GM23338 (cell line): Measurements from ENCODE around the gene MFRP. TPM values are rescaled to one million over a fixed set of nuclear protein-coding genes. Genes with fewer than 3 reads are reported as not detected.
A peak's percentile ranks its signal among the peaks of the same experiment; 100 is the strongest.

Source experiments
- ATAC-seq: fragments of 200-7000 bp; cut with Tn5 transposase; 3 replicates; pipeline ENCODE4 v1.9.1; 2020
- DNase-seq: peaks from one replicate; pipeline ENCODE4 v3.0.0-alpha.2; 2015; ENCODE audit warnings: low spot score
- H2AFZ ChIP-seq: fragments of 200-600 bp; sonication (generic); 2 replicates; pipeline ENCODE4 v1.8.0; 2016; ENCODE audit warnings: antibody characterized with exemption, mild to moderate bottlenecking, moderate library complexity
- H3F3A ChIP-seq: fragments of 200-600 bp; sonication (generic); replicated peaks from 2 replicates; pipeline ENCODE4 v1.8.0; 2017; ENCODE audit warnings: antibody characterized with exemption, mixed run types, low read depth
- H3K27ac ChIP-seq: fragments of 200-600 bp; sonication (generic); 2 replicates; pipeline ENCODE4 v1.6.1; 2016; ENCODE audit warnings: low read depth
- H3K27me3 ChIP-seq: fragments of 200-600 bp; sonication (generic); 2 replicates; pipeline ENCODE4 v1.8.0; 2016; ENCODE audit warnings: mild to moderate bottlenecking, mixed run types, moderate library complexity; ENCODE audit not compliant: insufficient read depth
- H3K36me3 ChIP-seq: fragments of 200-600 bp; sonication (generic); 2 replicates; pipeline ENCODE4 v1.8.0; 2016; ENCODE audit warnings: mild to moderate bottlenecking; ENCODE audit not compliant: insufficient read depth
- H3K4me1 ChIP-seq: fragments of 200-600 bp; sonication (generic); 2 replicates; pipeline ENCODE4 v1.8.0; 2016; ENCODE audit warnings: mild to moderate bottlenecking, moderate library complexity; ENCODE audit not compliant: insufficient read depth
- H3K4me2 ChIP-seq: fragments of 200-600 bp; sonication (generic); 2 replicates; pipeline ENCODE4 v1.7.1; 2017; ENCODE audit warnings: mixed run types
- H3K4me3 ChIP-seq: fragments of 200-600 bp; sonication (generic); 2 replicates; pipeline ENCODE4 v1.6.1; 2016; ENCODE audit warnings: mixed run types
- H3K79me2 ChIP-seq: fragments of 200-600 bp; sonication (generic); replicated peaks from 2 replicates; pipeline ENCODE4 v1.8.0; 2017; ENCODE audit warnings: mild to moderate bottlenecking; ENCODE audit not compliant: insufficient read depth
- H3K9me2 ChIP-seq: fragments of 200-600 bp; sonication (generic); 2 replicates; pipeline ENCODE4 v1.8.0; 2017; ENCODE audit not compliant: insufficient read depth
- H4K20me1 ChIP-seq: fragments of 200-600 bp; sonication (generic); replicated peaks from 2 replicates; pipeline ENCODE4 v1.8.0; 2017; ENCODE audit warnings: mild to moderate bottlenecking; ENCODE audit not compliant: insufficient read depth
- H3K27ac Mint-ChIP-seq: 2 replicates; pipeline ENCODE4 v1.8.0; 2020; ENCODE audit warnings: inconsistent platforms, mild to moderate bottlenecking, moderate library complexity, mixed read lengths
- H3K27me3 Mint-ChIP-seq: 3 replicates; pipeline ENCODE4 v1.8.0; 2022; ENCODE audit warnings: low read depth, mild to moderate bottlenecking, moderate library complexity, mixed read lengths, inconsistent platforms; ENCODE audit not compliant: insufficient read depth, poor library complexity
- H3K36me3 Mint-ChIP-seq: 3 replicates; pipeline ENCODE4 v1.8.0; 2021; ENCODE audit warnings: low read depth, mild to moderate bottlenecking, inconsistent platforms, moderate library complexity, mixed read lengths
- H3K4me1 Mint-ChIP-seq: 3 replicates; pipeline ENCODE4 v1.8.0; 2020; ENCODE audit warnings: mild to moderate bottlenecking, inconsistent platforms, mixed read lengths
- H3K4me3 Mint-ChIP-seq: 3 replicates; pipeline ENCODE4 v1.8.0; 2021; ENCODE audit warnings: moderate library complexity, mild to moderate bottlenecking, inconsistent platforms, mixed read lengths
- H3K9me3 Mint-ChIP-seq: 3 replicates; pipeline ENCODE4 v1.8.0; 2020; ENCODE audit warnings: moderate library complexity, mild to moderate bottlenecking, inconsistent platforms, mixed read lengths
- EZH2 ChIP-seq: fragments of 200-600 bp; sonication (generic); IDR thresholded peaks from one replicate; pipeline ENCODE4 v1.8.0; 2017; ENCODE audit warnings: antibody characterized with exemption, mild to moderate bottlenecking, low read depth; ENCODE audit not compliant: unreplicated experiment
- EZH2phosphoT487 ChIP-seq: fragments of 200-600 bp; sonication (generic); IDR thresholded peaks from one replicate; pipeline ENCODE4 v1.8.1; 2018; ENCODE audit warnings: antibody characterized with exemption; ENCODE audit not compliant: unreplicated experiment
- STAT1 ChIP-seq: IDR thresholded peaks from one replicate; pipeline ENCODE4 v1.6.1; 2016; ENCODE audit warnings: antibody characterized with exemption; ENCODE audit not compliant: unreplicated experiment
- ZNF114 ChIP-seq: fragments of 250-450 bp; sonication (Bioruptor Pico); IDR thresholded peaks from 2 replicates; pipeline ENCODE4 v1.5.0; 2020; ENCODE audit warnings: mild to moderate bottlenecking, moderate library complexity
- ZNF331 ChIP-seq: fragments of 250-450 bp; sonication (Bioruptor Pico); IDR thresholded peaks from 2 replicates; pipeline ENCODE4 v1.5.0; 2020; ENCODE audit warnings: low read depth, mild to moderate bottlenecking, moderate library complexity
- polyA plus RNA-seq: library from polyadenylated mRNA; unstranded; fragments of >200 nt; fragmentation: Nextera tagmentation; extraction: Ambion mirVana; gene quantifications from 2 replicates; pipeline ENCODE4 v1.2.1, GENCODE V29; 2016
- total RNA-seq: library from RNA; depleted of rRNA; stranded (reverse); fragments of >200 nt; shearing (Covaris generic); gene quantifications from 2 replicates; pipeline ENCODE4 v1.2.3, GENCODE V29; 2014
- TF ChIP-seq, protein P1 (sequence below): fragments of 250-450 bp; sonication (Bioruptor Pico); IDR thresholded peaks from 2 replicates; pipeline ENCODE4 v1.5.0; 2020; ENCODE audit warnings: mild to moderate bottlenecking, moderate library complexity
- TF ChIP-seq, protein P2 (sequence below), 2 experiments: fragments of 200-600 bp in 1 of 2; sonication (generic) in 1 of 2; conservative IDR thresholded peaks; 2 replicates each; pipeline versions ENCODE4 v1.5.1 to v1.6.1; 2016 to 2017; ENCODE audit warnings: antibody characterized with exemption in 2 of 2, low read depth in 2 of 2, mild to moderate bottlenecking in 2 of 2, moderate library complexity in 1 of 2

Gene MFRP
- total and polyA plus RNA-seq, 2 experiments from 2014 or later, result 0.03 TPM; not detected in 1

DNA sequence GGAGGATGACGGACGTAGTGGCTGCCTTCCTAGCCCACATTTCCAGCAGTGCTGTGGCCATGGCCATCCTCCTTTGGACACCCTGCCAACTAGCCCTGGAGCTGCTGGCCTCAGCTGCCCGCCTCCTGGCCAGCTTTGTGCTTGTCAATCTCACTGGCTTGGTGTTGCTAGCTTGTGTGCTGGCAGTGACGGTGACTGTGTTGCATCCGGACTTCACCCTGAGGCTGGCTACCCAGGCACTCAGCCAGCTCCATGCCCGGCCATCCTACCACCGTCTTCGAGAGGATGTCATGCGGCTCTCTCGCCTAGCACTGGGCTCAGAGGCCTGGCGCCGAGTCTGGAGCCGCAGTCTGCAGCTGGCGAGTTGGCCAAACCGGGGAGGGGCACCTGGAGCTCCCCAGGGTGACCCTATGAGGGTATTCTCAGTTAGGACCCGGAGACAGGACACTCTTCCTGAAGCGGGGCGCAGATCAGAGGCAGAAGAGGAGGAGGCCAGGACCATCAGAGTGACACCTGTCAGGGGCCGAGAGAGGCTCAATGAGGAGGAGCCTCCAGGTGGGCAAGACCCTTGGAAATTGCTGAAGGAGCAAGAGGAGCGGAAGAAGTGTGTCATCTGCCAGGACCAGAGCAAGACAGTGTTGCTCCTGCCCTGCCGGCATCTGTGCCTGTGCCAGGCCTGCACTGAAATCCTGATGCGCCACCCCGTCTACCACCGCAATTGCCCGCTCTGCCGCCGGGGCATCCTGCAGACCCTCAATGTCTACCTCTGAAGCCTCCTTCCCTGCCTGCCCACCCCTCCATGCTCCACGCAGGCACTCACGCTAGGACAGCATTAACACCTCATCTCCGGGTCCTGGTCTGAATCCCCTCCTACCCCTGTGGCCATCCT is 10.6 kb downstream of the MFRP start:
- Mint-ChIP-seq H3K4me1 (peaks cover 53% of the 10 kb centered on the region), H3K27me3 (peaks cover 37% of the 10 kb centered on the region)
- no peak for TF ChIP-seq EZH2phosphoT487
- no peak for TF ChIP-seq EZH2
- TF ChIP-seq ZNF114 (CRISPR knock-in tag), result no peak
- TF ChIP-seq, protein P1, sequence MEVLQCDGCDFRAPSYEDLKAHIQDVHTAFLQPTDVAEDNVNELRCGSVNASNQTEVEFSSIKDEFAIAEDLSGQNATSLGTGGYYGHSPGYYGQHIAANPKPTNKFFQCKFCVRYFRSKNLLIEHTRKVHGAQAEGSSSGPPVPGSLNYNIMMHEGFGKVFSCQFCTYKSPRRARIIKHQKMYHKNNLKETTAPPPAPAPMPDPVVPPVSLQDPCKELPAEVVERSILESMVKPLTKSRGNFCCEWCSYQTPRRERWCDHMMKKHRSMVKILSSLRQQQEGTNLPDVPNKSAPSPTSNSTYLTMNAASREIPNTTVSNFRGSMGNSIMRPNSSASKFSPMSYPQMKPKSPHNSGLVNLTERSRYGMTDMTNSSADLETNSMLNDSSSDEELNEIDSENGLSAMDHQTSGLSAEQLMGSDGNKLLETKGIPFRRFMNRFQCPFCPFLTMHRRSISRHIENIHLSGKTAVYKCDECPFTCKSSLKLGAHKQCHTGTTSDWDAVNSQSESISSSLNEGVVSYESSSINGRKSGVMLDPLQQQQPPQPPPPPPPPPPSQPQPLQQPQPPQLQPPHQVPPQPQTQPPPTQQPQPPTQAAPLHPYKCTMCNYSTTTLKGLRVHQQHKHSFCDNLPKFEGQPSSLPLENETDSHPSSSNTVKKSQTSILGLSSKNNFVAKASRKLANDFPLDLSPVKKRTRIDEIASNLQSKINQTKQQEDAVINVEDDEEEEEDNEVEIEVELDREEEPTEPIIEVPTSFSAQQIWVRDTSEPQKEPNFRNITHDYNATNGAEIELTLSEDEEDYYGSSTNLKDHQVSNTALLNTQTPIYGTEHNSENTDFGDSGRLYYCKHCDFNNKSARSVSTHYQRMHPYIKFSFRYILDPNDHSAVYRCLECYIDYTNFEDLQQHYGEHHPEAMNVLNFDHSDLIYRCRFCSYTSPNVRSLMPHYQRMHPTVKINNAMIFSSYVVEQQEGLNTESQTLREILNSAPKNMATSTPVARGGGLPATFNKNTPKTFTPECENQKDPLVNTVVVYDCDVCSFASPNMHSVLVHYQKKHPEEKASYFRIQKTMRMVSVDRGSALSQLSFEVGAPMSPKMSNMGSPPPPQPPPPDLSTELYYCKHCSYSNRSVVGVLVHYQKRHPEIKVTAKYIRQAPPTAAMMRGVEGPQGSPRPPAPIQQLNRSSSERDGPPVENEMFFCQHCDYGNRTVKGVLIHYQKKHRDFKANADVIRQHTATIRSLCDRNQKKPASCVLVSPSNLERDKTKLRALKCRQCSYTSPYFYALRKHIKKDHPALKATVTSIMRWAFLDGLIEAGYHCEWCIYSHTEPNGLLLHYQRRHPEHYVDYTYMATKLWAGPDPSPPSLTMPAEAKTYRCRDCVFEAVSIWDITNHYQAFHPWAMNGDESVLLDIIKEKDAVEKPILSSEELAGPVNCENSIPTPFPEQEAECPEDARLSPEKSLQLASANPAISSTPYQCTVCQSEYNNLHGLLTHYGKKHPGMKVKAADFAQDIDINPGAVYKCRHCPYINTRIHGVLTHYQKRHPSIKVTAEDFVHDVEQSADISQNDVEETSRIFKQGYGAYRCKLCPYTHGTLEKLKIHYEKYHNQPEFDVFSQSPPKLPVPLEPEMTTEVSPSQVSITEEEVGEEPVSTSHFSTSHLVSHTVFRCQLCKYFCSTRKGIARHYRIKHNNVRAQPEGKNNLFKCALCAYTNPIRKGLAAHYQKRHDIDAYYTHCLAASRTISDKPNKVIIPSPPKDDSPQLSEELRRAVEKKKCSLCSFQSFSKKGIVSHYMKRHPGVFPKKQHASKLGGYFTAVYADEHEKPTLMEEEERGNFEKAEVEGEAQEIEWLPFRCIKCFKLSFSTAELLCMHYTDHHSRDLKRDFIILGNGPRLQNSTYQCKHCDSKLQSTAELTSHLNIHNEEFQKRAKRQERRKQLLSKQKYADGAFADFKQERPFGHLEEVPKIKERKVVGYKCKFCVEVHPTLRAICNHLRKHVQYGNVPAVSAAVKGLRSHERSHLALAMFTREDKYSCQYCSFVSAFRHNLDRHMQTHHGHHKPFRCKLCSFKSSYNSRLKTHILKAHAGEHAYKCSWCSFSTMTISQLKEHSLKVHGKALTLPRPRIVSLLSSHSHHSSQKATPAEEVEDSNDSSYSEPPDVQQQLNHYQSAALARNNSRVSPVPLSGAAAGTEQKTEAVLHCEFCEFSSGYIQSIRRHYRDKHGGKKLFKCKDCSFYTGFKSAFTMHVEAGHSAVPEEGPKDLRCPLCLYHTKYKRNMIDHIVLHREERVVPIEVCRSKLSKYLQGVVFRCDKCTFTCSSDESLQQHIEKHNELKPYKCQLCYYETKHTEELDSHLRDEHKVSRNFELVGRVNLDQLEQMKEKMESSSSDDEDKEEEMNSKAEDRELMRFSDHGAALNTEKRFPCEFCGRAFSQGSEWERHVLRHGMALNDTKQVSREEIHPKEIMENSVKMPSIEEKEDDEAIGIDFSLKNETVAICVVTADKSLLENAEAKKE, result no peak
- TF ChIP-seq, protein P2, sequence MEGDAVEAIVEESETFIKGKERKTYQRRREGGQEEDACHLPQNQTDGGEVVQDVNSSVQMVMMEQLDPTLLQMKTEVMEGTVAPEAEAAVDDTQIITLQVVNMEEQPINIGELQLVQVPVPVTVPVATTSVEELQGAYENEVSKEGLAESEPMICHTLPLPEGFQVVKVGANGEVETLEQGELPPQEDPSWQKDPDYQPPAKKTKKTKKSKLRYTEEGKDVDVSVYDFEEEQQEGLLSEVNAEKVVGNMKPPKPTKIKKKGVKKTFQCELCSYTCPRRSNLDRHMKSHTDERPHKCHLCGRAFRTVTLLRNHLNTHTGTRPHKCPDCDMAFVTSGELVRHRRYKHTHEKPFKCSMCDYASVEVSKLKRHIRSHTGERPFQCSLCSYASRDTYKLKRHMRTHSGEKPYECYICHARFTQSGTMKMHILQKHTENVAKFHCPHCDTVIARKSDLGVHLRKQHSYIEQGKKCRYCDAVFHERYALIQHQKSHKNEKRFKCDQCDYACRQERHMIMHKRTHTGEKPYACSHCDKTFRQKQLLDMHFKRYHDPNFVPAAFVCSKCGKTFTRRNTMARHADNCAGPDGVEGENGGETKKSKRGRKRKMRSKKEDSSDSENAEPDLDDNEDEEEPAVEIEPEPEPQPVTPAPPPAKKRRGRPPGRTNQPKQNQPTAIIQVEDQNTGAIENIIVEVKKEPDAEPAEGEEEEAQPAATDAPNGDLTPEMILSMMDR (conservative IDR thresholded peaks at IDR 0.05; ENCODE audit: low read depth in 2 of 2), result no peak
- no peak for TF ChIP-seq STAT1
- TF ChIP-seq ZNF331 (CRISPR knock-in tag), result no peak

More for the DNA sequence above, 10.6 kb downstream of the MFRP start:
- Histone ChIP-seq H3F3A (peaks cover 25% of the 10 kb centered on the region), H3K4me2 (peak overlapping the region; percentile 99), H3K4me3 (peak overlapping the region; percentile 97), H3K9me2 (no peaks in the 10 kb centered on the region), H3K79me2 (peaks cover 22% of the 10 kb centered on the region), H3K27me3 (peaks cover 24% of the 10 kb centered on the region), H3K27ac (no peak overlapping the region), H2AFZ (no peak overlapping the region), H4K20me1 (no peaks in the 10 kb centered on the region), H3K36me3 (no peaks in the 10 kb centered on the region; the same call in 1 of the 2 replicates), H3K4me1 (peaks cover 40% of the 10 kb centered on the region)
- Mint-ChIP-seq H3K9me3 (no peaks in the 10 kb centered on the region; the same call in 2 of the 3 replicates), H3K27ac (no peak overlapping the region), H3K36me3 (peaks cover 16% of the 10 kb centered on the region; the same call in 2 of the 3 replicates), H3K4me3 (peak overlapping the region; percentile 100)
- DNase-seq (no peak), ATAC-seq (no peak)
